AG04450 (cell line): ENCODE results near the gene SRA1. TPM values are rescaled to one million over a fixed set of nuclear protein-coding genes. Genes with fewer than 3 reads are reported as not detected.
A peak's percentile ranks its signal among the peaks of the same experiment; 100 is the strongest.

ENCODE experiments used
- CTCF ChIA-PET: fragments of 300-600, 350-600 bp; formaldehyde crosslinking; extraction: SDS; loops from one replicate; lab custom pipeline; 2022; ENCODE audit warnings: antibody characterized with exemption, inconsistent platforms; lab: Charles Lee
- POLR2A ChIA-PET: fragments of 350-600 bp; formaldehyde crosslinking; extraction: SDS; loops from one replicate; lab custom pipeline; 2021; ENCODE audit warnings: antibody characterized with exemption, inconsistent platforms; lab: Yijun Ruan, JAX
- DNase-seq: peaks from one replicate; pipeline ENCODE4 v3.0.0-alpha.2; 2011; ENCODE audit warnings: low read depth, low spot score
- H3K27ac ChIP-seq: one replicate; pipeline ENCODE4 v1.5.1; 2012; ENCODE audit warnings: low read depth, low read length, control low read depth
- H3K27me3 ChIP-seq: one replicate; pipeline ENCODE4 v1.6.0; 2012; ENCODE audit warnings: low read length; ENCODE audit not compliant: control insufficient read depth, insufficient read depth
- H3K4me3 ChIP-seq: 2 replicates; pipeline ENCODE4 v1.5.1; 2011; ENCODE audit warnings: mild to moderate bottlenecking, low read depth, low read length, control low read depth
- H3K9me3 ChIP-seq: 2 replicates; pipeline ENCODE4 v1.5.1; 2012; ENCODE audit warnings: low read length; ENCODE audit not compliant: control insufficient read depth, insufficient read depth
- CTCF ChIP-seq: IDR thresholded peaks from 2 replicates; pipeline ENCODE4 v1.5.1; 2011; ENCODE audit warnings: low read depth, low read length, control low read depth, inconsistent platforms
- polyA plus RNA-seq: library from polyadenylated mRNA; depleted of rRNA; stranded (reverse); fragments of >200 nt; gene quantifications from 2 replicates; pipeline ENCODE4 v1.2.3, GENCODE V29; 2011

The SRA1 gene
- polyA plus RNA-seq, 1 experiment, result 52.8 TPM

DNA sequence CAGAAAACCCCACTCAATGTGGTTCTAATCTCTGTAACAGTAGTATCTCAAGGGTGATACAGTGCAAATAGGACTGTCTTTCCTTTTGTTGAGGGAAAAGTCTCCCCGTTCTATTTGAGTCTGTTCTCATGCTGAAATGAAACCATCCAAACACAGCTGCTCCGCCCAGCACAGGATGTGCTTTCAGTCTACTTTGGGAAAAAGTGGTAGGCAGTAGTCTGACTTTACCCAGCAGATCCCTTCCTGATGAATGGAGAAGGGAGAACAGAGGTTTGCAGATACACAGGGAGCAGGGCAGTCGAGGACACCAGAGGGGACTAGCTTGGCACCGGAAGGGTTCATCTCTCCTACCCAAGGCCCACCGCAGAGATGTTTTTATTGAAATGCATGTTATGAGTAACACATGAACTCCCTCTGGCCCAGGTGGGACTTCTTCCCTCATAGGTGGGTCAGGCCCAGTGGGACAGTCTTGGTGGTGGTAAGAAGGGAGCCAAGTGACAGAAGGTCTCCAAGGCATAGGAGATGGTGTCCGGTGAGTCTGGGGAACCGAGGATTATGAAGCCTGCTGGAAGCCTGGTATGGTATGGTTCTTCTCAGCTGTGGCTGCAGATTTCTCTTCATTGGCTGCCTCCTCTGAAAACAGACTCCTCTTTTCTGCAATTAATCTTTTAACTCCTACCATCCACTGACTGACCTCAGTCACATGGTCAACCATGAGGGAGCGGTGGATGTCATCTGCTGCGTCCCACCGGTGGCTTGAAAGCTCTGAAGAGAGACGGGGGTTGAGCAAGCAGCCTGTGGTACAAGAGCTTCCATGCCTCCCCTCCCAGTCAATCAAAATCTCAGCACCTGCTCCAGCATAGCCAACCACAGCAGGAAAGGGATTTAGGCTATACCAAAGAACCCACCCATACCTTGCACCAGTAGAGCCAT lies 6.9 kb downstream of the SRA1 start:
- ChIA-PET POLR2A (no interaction called here), CTCF (interaction anchor here (1.1 kb wide), 1 partner anchor 88 kb away, joined by 3 read pairs; no protein-coding TSS in a partner anchor)
- no peaks in the 10 kb centered on the region for H3K9me3 ChIP-seq
- no peak for TF ChIP-seq CTCF
- H3K27ac ChIP-seq, result no peak overlapping the region
- DNase-seq, result no peak
- no peaks in the 10 kb centered on the region for H3K27me3 ChIP-seq
- H3K4me3 ChIP-seq, result no peak overlapping the region

GRCh38 chr5:140549237-140550144 lies 7.8 kb downstream of the SRA1 start:
- DNase-seq, result no peak
- no peaks in the 10 kb centered on the region for H3K9me3 ChIP-seq
- POLR2A ChIA-PET, result interaction anchor here (3.6 kb wide), 1 partner anchor 8 kb away, joined by 42 read pairs; the partner anchor contains the start of gene SRA1
- H3K27ac ChIP-seq, result peak overlapping the region; percentile 93
- no peak for TF ChIP-seq CTCF
- H3K4me3 ChIP-seq, result no peak overlapping the region
- no peaks in the 10 kb centered on the region for H3K27me3 ChIP-seq
- CTCF ChIA-PET, result interaction anchor here (1.1 to 2.5 kb wide), 2 partner anchors 85 to 89 kb away, joined by 3 to 17 read pairs; no protein-coding TSS in a partner anchor

DNA sequence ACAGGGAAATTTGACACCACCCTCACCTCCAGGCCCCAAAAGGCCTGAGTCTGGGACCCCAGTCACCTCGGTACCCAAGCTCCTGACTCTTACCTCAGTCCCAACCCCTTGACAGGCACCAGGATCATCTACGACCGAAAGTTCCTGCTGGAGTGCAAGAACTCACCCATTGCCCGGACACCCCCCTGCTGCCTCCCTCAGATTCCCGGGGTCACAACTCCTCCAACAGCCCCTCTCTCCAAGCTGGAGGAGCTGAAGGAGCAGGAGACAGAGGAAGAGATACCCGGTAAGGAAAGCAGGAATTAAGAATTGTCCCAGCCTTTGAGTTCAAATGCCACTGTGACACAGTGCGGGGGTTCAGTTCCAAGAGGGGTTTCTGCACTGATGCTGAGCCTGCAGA lies 8.5 kb downstream of the SRA1 start:
- Histone ChIP-seq H3K27me3 (no peaks in the 10 kb centered on the region), H3K27ac (peak overlapping the region; percentile 93), H3K9me3 (no peaks in the 10 kb centered on the region), H3K4me3 (no peak overlapping the region)
- POLR2A ChIA-PET, result interaction anchor here (0.5 to 3.6 kb wide), 3 partner anchors 8 to 127 kb away, joined by 5 to 42 read pairs (median 10); partner anchors contain the start of gene SRA1
- no peak for DNase-seq
- CTCF ChIA-PET, result interaction anchor here (1.0 to 2.5 kb wide), 4 partner anchors 86 to 142 kb away, joined by 3 to 19 read pairs (median 14); partner anchors contain the start of genes IK, NDUFA2 and TMCO6
- no peak for TF ChIP-seq CTCF

DNA sequence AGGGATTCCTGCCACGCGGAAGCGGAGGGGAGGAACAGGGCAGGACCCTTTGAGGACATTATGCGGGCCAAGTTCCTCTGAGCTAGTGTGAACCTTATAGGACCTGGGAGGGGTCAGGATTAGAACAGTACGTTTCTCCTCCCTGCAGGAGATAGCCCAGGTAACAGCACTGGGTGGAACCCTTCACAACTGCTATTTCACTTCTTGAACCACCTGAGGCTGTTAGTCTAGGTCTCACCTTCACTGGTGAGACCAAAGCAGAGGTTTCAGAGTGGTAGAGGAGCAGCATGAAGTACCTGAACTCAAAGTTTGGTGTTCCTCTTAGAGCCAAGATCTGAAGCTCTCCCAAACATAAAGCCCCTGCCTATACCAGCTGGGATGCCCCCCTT lies 9.0 kb downstream of the SRA1 start:
- H3K4me3 ChIP-seq, result peak overlapping the region; percentile 49; the same call in 1 of the 2 replicates
- CTCF ChIA-PET, result interaction anchor here (0.9 to 2.5 kb wide), 8 partner anchors 9 to 176 kb away, joined by 3 to 19 read pairs (median 8); partner anchors contain the start of genes IK, NDUFA2, SRA1 and TMCO6
- peak overlapping the region; percentile 93 for H3K27ac ChIP-seq
- no peak for TF ChIP-seq CTCF
- POLR2A ChIA-PET, result interaction anchor here (0.5 to 3.6 kb wide), 8 partner anchors 9 to 127 kb away, joined by 3 to 42 read pairs (median 4); partner anchors contain the start of genes IK, NDUFA2 and SRA1
- no peak for DNase-seq
- no peaks in the 10 kb centered on the region for H3K27me3 ChIP-seq
- no peaks in the 10 kb centered on the region for H3K9me3 ChIP-seq
